Esophagus squamous epithelium (tissue), 5 donors: Measurements from ENCODE around the gene KLF18. TPM values are rescaled to one million over a fixed set of nuclear protein-coding genes. Genes with fewer than 3 reads are reported as not detected.
"Not testable (repeated sequence)": the region's sequence is repeated elsewhere in the genome, so short reads cannot be mapped to it uniquely, and the experiment has no call there.

Experiments used
- DNase-seq: peaks from one replicate; lab custom pipeline; 2025; lab: John Stamatoyannopoulos, UW
- H3K27ac ChIP-seq, 4 donors: fragments of 200-600 bp; sonication (generic); one replicate each; pipeline ENCODE4 v1.5.1; 2016 to 2019; ENCODE audit warnings: mild to moderate bottlenecking in 1 of 4
- H3K27me3 ChIP-seq, 4 donors: fragments of 200-600 bp; sonication (generic); 1 replicate in 3 of 4; 2 replicates in 1 of 4; pipeline versions ENCODE4 v1.5.1 to v1.6.0; 2017 to 2021; ENCODE audit warnings: antibody characterized with exemption in 1 of 4
- H3K36me3 ChIP-seq, 3 donors: fragments of 200-600 bp; sonication (generic); one replicate each; pipeline ENCODE4 v1.5.1; 2016 to 2019
- H3K4me1 ChIP-seq, 3 donors: fragments of 200-600 bp; sonication (generic); one replicate each; pipeline ENCODE4 v1.5.1; 2017 to 2019
- H3K4me3 ChIP-seq, 4 donors: fragments of 200-600 bp; sonication (generic); 1 replicate in 3 of 4; 2 replicates in 1 of 4; pipeline ENCODE4 v1.5.1; 2016 to 2019; ENCODE audit warnings: mild to moderate bottlenecking in 2 of 4, moderate library complexity in 1 of 4
- H3K9me3 ChIP-seq, 3 donors: fragments of 200-600 bp; sonication (generic); one replicate each; pipeline ENCODE4 v1.5.1; 2016 to 2019
- CTCF ChIP-seq, 6 experiments: fragments of 450-650 bp in 4 of 6; fragments of 200-600 bp in 2 of 6; sonication (generic) in 2 of 6; IDR thresholded peaks; one replicate each; pipeline ENCODE4 v1.5.1; 2016 to 2019; ENCODE audit warnings: antibody characterized with exemption in 6 of 6, mild to moderate bottlenecking in 4 of 6, moderate library complexity in 4 of 6
- POLR2A ChIP-seq, 4 donors: fragments of 450-650 bp; IDR thresholded peaks; one replicate each; pipeline ENCODE4 v1.6.1; 2017; ENCODE audit warnings: antibody characterized with exemption in 4 of 4, mild to moderate bottlenecking in 4 of 4, moderate library complexity in 3 of 4
- WGBS, 2 donors: methylation state at CpG; one replicate each; pipeline ENCODE4 v1.1.5; 2018; 5-methylcytosine and 5-hydroxymethylcytosine counted together
- intact Hi-C: fragments of 100-400 bp; cut with DNase I; formaldehyde crosslinking; loops from one replicate; pipeline ENCODE4 v1.15.0; 2022
- total RNA-seq, 4 donors: library from RNA; depleted of rRNA; stranded (reverse); fragments of >200 nt; gene quantifications; one replicate each; pipeline ENCODE4 v1.1.0, GENCODE V29; 2016
- donor health status: DM: yes; HTN: yes; CAD: no.

KLF18 gene
- total RNA-seq, 4 donors from 2014 or later: not detected

GRCh38 chr1:44151332-44151731 is 9.9 kb upstream of the KLF18 start:
- H3K4me3 ChIP-seq: no peak overlapping the region
- H3K36me3 ChIP-seq: no peaks in the 10 kb centered on the region
- H3K27me3 ChIP-seq: peaks cover 0 to 39% (median 0%) of the 10 kb centered on the region in 4 donors
- H3K4me1 ChIP-seq: peaks cover 0 to 3% (median 0%) of the 10 kb centered on the region in 3 donors
- no peak overlapping the region for H3K27ac ChIP-seq
- WGBS, 2 donors: 37 to 60% methylated on average over 6 of the region's 6 CpGs
- no peaks in the 10 kb centered on the region for H3K9me3 ChIP-seq
- no peak for TF ChIP-seq POLR2A (IDR thresholded peaks at IDR 0.05)
- no peak for TF ChIP-seq CTCF (IDR thresholded peaks at IDR 0.05)
- no peak for DNase-seq
- intact Hi-C loops: no loop called here

- intact Hi-C loops: no loop called here
- WGBS, 2 donors: 79 to 82% methylated on average over 3 of the region's 3 CpGs
- H3K27ac ChIP-seq: no peak overlapping the region
Observed at GRCh38 chr1:44147582-44147981, 6.2 kb upstream of the KLF18 start.

GRCh38 chr1:44146536-44147361 is 5.3 kb upstream of the KLF18 start:
- WGBS, 2 donors: 89% methylated on average over 23 of the region's 28 CpGs
- TF ChIP-seq POLR2A (IDR thresholded peaks at IDR 0.05) (no peak), CTCF (IDR thresholded peaks at IDR 0.05) (no peak)

More at GRCh38 chr1:44147582-44147981, 6.2 kb upstream of the KLF18 start:
- Histone ChIP-seq H3K4me1 (no peaks in the 10 kb centered on the region), H3K4me3 (no peak overlapping the region), H3K9me3 (peaks cover 0 to 27% (median 19%) of the 10 kb centered on the region in 3 donors), H3K27me3 (peaks cover 0 to 31% (median 0%) of the 10 kb centered on the region in 4 donors), H3K36me3 (no peaks in the 10 kb centered on the region)
- DNase-seq: no peak
- no peak for TF ChIP-seq POLR2A (IDR thresholded peaks at IDR 0.05)
- TF ChIP-seq CTCF (IDR thresholded peaks at IDR 0.05): no peak

GRCh38 chr1:44144962-44145756 is 3.7 kb upstream of the KLF18 start:
- no peak for TF ChIP-seq POLR2A (IDR thresholded peaks at IDR 0.05)
- no peak for TF ChIP-seq CTCF (IDR thresholded peaks at IDR 0.05)
- no peak for DNase-seq
- WGBS, 2 donors: 75 to 89% methylated on average over 2 of the region's 2 CpGs

More at GRCh38 chr1:44146536-44147361, 5.3 kb upstream of the KLF18 start:
- H3K4me1 ChIP-seq: no peaks in the 10 kb centered on the region
- H3K27me3 ChIP-seq: peaks cover 0 to 26% (median 0%) of the 10 kb centered on the region in 4 donors
- intact Hi-C loops: no loop called here
- peaks cover 0 to 27% (median 19%) of the 10 kb centered on the region in 3 donors for H3K9me3 ChIP-seq
- no peak overlapping the region for H3K4me3 ChIP-seq
- H3K36me3 ChIP-seq: no peaks in the 10 kb centered on the region
- DNase-seq: no peak
- no peak overlapping the region for H3K27ac ChIP-seq

GRCh38 chr1:44139565-44139964 is 1.9 kb downstream of the KLF18 start:
- H3K4me3 ChIP-seq: not testable (repeated sequence)

More at GRCh38 chr1:44144962-44145756, 3.7 kb upstream of the KLF18 start:
- no peaks in the 10 kb centered on the region for H3K36me3 ChIP-seq
- peaks cover 0 to 10% (median 0%) of the 10 kb centered on the region in 4 donors for H3K27me3 ChIP-seq
- H3K27ac ChIP-seq: no peak overlapping the region
- no peaks in the 10 kb centered on the region for H3K4me1 ChIP-seq
- intact Hi-C loops: no loop called here
- peaks cover 0 to 27% (median 19%) of the 10 kb centered on the region in 3 donors for H3K9me3 ChIP-seq
- no peak overlapping the region for H3K4me3 ChIP-seq

More at GRCh38 chr1:44139565-44139964, 1.9 kb downstream of the KLF18 start:
- H3K27me3 ChIP-seq: peaks cover 0 to 13% (median 0%) of the 10 kb centered on the region in 4 donors
- DNase-seq, H3K4me1 ChIP-seq, intact Hi-C loops, H3K9me3 ChIP-seq, H3K36me3 ChIP-seq, H3K27ac ChIP-seq: not testable (repeated sequence)
- 60% methylated on average over 2 of the region's 8 CpGs; no CpG with 5 or more reads in 1 of the 2 donors for WGBS, 2 donors
